GM18520 (cell line): ENCODE measurements around the gene CDH4.

Experiments used
- ATAC-seq: cut with Tn5 transposase; IDR thresholded peaks from one replicate; pipeline ENCODE4 v1.9.1; 2021; ENCODE audit not compliant: unreplicated experiment

CDH4 gene

GRCh38 chr20:61929561-61929960 is 677.5 kb downstream of the CDH4 start:
- ATAC-seq: no peak

- ATAC-seq: no peak
These were observed 678.1 kb downstream of the CDH4 start for GRCh38 chr20:61929971-61930666.

- ATAC-seq: no peak
These were observed 678.9 kb downstream of the CDH4 start for GRCh38 chr20:61930776-61931475.

- no peak for ATAC-seq
These were observed 679.6 kb downstream of the CDH4 start for GRCh38 chr20:61931476-61932198.

- no peak for ATAC-seq
These were observed 680.1 kb downstream of the CDH4 start for GRCh38 chr20:61932199-61932592.

GRCh38 chr20:61932711-61933480 is 680.8 kb downstream of the CDH4 start:
- ATAC-seq: no peak

GRCh38 chr20:61933481-61933950 is 681.5 kb downstream of the CDH4 start:
- no peak for ATAC-seq

- ATAC-seq: no peak
These were observed 682.1 kb downstream of the CDH4 start for GRCh38 chr20:61933951-61934715.

GRCh38 chr20:61934716-61935530 is 682.9 kb downstream of the CDH4 start:
- ATAC-seq: no peak

- no peak for ATAC-seq
These were observed 684.1 kb downstream of the CDH4 start for GRCh38 chr20:61935926-61936700.

GRCh38 chr20:61936701-61937131 is 684.7 kb downstream of the CDH4 start:
- ATAC-seq: no peak

GRCh38 chr20:61937146-61937962 is 685.3 kb downstream of the CDH4 start:
- ATAC-seq: no peak

GRCh38 chr20:61937963-61938838 is 686.1 kb downstream of the CDH4 start:
- no peak for ATAC-seq

- no peak for ATAC-seq
These were observed 687.0 kb downstream of the CDH4 start for GRCh38 chr20:61938839-61939690.

- ATAC-seq: no peak
These were observed 687.8 kb downstream of the CDH4 start for GRCh38 chr20:61939691-61940360.
